ENCODE measurements around the gene UBE2G1.

Gene UBE2G1

DNA sequence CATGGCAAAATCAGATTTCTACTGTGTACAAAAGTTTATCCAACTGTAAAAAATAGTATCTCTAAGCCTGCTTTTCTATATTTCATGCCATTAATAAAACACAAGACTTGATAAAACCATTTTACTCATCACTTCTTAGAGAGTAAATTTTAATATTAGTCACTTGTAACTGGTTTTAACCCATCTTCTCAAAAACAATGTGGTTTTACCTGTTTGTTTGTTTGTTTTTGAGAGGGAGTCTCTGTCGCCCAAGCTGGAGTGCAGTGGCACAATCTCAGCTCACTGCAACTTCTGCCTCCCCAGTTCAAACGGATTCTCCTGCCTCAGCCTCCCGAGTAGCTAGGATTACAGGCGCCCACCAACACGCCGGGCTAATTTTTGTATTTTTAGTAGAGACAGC is 32.1 kb downstream of the UBE2G1 start:
- DNase-seq (ENCODE audit: low read depth), result no peak

- no peak for DNase-seq (ENCODE audit: low read depth)
These were observed 33.4 kb downstream of the UBE2G1 start for GRCh38 chr17:4333041-4333440.

DNA sequence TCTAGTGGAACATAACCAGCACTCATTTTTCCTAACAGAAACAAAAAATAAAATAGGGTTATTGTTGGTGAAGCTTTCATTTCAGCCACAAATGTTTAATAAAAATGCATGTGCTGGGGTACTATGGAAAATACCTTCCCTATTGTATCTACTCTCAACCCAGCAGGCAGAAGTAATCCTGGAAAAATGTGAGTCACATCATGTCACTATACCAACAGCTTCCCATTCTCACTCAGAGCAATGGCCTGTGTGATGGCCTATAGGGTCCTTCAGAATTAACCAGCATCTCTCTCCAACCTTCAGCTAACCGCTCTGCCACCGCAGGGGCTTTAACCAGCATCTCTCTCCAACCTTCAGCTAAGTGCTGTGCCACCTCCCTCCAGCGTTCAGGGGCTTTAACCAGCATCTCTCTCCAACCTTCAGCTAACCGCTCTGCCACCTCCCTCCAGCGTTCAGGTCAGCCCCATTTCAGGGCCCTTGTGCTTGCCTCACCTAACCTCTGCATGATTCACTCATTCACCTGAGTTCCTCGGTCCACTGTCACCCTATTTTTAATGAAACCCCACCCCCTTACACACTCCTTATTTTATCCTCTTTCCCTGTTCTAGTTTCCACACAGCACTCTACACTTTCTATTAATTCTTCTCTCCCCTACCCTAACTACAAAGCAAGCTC is 34.0 kb downstream of the UBE2G1 start:
- DNase-seq (ENCODE audit: low read depth), result no peak

DNA sequence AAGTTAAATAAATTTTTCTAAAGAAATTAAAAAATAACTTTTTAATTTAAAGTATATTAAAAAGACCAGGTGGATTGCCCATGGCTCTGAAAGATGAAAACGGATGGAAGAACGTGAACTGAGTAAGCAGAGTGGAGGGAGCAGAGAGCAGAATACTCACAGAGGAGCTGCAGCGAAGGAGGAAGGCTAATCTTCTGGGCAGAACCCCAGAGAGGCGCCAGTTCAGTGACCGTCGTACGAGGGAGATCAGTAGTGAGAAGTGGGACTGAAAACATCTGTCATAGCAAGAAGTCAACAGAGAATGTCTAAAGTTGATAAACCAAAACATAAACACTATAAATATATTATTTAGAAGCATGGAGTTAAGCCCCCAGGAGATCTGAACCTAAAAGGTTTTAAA is 34.9 kb downstream of the UBE2G1 start:
- DNase-seq (ENCODE audit: low read depth), result no peak

DNA sequence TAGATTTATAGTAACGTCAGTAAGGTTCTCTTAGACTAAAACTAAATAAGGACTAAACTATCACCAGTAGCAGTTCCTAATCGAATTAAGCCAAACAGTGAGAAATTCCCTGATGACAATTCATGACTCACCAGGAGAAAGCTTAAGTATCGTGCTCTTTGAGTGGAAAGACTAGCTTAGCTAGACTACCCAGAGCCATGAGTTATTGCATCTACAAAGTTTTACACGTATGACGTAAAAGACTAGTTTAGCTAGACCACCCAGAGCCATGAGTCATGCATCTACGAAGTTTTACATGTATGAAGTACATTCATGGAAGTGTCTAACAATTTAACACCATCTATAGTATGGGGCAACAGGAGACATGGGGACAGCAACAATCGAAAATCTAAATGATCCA is 36.6 kb downstream of the UBE2G1 start:
- no peak for DNase-seq (ENCODE audit: low read depth)

GRCh38 chr17:4327606-4328005 is 38.9 kb downstream of the UBE2G1 start:
- DNase-seq (ENCODE audit: low read depth), result no peak

DNA sequence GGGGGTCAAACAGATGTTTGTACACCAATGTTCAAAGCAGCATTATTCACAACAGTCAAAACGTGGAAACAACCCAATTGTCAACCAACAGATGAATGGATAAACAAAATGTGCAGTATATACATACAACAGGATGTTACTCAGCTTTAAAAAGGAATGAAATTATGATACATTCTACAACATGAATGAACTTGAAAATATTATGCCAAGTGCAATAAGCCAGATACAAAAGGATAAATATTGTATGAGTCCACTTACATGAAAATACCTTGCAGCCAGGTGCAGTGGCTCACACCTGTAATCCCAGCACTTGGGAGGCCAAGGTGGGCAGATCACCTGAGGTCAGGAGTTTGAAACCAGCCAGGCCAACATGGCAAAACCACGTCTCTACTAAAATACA is 39.9 kb downstream of the UBE2G1 start:
- DNase-seq (ENCODE audit: low read depth), result no peak

GRCh38 chr17:4326112-4326511 is 40.4 kb downstream of the UBE2G1 start:
- no peak for DNase-seq (ENCODE audit: low read depth)

DNA sequence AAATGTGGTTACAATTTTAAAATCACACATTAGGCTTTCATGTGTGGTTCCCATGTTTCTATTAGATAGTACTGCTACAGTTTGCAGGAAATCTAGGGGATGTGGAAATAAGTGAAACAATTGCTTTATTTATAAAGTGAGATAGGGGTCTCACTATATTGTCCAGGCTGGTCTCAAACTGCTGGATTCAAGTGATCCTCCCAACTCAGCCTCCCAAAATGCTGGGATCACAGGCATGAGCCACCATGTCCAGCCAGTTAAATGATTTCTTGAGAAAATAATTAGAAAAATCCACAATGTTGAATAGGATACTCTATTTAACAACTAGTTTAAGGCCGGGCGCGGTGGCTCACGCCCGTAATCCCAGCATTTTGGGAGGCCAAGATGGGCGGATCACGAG is 42.0 kb downstream of the UBE2G1 start:
- no peak for DNase-seq (ENCODE audit: low read depth)

DNA sequence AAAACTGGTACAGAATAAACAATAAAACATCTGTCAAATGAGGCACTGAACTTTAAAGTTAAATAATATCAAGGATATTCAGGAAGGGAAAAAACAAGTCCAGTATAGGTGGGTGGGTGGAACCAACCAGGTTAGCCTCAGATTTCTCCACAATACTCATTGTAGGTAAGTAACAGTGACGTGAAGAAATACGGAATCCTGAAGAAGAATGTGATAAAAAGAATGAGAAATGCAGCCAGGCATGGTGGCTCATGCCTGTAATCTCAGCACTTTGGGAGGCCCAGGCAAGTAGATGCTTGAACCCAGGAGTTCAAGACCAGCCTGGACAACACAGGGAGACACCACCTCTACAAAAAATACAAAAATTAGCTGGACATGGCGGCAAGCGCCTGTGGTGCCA is 47.3 kb downstream of the UBE2G1 start:
- no peak for DNase-seq (ENCODE audit: low read depth)

DNA sequence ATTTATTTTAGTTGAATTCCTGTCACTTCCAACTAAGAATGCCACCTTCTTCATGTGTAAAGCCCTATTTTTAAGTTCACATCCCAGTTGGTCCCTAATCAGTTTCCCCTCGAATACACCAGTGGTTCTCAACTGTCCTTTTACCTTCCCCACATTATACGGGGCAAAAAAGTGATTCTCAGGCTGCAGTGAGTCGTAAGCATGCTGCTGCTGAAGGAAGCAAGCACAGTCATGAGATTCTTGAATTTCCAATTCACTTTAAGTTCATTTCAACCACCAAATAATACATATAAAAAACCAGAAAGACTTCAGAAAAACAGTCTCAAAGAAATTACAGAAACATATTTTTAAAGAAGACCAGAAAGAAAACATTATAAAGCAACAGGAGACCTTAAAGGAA is 47.9 kb downstream of the UBE2G1 start:
- no peak for DNase-seq (ENCODE audit: low read depth)

DNA sequence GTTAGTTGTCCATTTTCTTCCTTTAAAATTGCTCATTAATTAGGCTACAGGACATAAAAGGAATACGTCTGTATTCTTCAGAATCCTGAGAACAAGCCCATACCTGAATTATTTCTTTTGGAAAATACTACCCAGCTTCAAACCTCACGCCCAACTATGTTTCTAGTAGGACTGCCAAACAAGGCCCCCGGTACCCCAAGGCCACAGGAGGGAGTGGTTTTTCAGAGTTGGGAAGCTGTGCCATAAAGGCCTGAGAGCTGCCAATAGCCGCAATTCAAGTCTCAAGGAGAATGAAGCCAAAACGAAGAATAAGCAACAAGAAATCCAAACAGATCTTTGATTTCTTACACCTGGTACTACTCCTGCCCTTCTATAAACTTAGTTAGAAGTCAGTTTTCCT is 48.3 kb downstream of the UBE2G1 start:
- no peak for DNase-seq (ENCODE audit: low read depth)

- DNase-seq (ENCODE audit: low read depth), result no peak
These were observed 48.9 kb downstream of the UBE2G1 start for GRCh38 chr17:4317610-4318009.

DNA sequence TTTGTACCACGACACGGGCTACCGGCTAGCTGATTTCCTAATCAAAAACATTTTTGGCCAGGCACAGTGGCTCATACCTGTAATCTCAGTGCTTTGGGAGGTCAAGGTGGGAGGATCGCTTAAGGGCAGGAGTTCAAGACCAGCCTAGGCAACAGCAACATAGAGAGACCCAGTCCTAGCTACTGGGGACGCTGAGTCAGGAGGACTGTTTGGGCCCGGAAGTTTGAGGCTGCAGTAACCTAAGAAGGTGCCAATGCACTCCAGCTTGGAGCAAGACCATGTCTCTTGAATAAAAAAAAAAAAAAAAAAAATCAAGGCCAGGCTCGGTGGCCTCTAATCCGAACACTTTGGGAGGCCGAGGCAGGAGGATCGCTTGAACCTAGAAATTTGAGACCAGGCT is 49.8 kb downstream of the UBE2G1 start:
- no peak for DNase-seq (ENCODE audit: low read depth)

DNA sequence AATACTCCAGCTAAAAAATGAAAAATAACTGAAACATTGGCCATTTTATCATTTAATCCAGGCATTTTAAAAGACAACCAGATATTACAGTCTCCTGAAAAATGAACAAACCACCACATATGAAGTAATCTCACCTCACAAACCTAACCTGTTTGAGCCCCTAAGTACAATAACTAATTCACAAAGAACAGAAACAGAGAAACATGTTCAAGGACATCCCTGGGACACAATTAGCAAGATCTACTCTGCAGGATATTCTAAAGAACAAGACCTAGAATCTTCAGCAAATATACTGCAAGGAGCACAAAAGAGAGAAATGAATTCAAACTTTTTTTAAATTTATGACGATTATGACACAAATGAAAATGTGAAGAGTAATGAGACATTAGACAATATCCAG is 51.9 kb downstream of the UBE2G1 start:
- DNase-seq (ENCODE audit: low read depth), result no peak

- DNase-seq (ENCODE audit: low read depth), result no peak
These were observed 52.3 kb downstream of the UBE2G1 start for GRCh38 chr17:4314179-4314578.

DNA sequence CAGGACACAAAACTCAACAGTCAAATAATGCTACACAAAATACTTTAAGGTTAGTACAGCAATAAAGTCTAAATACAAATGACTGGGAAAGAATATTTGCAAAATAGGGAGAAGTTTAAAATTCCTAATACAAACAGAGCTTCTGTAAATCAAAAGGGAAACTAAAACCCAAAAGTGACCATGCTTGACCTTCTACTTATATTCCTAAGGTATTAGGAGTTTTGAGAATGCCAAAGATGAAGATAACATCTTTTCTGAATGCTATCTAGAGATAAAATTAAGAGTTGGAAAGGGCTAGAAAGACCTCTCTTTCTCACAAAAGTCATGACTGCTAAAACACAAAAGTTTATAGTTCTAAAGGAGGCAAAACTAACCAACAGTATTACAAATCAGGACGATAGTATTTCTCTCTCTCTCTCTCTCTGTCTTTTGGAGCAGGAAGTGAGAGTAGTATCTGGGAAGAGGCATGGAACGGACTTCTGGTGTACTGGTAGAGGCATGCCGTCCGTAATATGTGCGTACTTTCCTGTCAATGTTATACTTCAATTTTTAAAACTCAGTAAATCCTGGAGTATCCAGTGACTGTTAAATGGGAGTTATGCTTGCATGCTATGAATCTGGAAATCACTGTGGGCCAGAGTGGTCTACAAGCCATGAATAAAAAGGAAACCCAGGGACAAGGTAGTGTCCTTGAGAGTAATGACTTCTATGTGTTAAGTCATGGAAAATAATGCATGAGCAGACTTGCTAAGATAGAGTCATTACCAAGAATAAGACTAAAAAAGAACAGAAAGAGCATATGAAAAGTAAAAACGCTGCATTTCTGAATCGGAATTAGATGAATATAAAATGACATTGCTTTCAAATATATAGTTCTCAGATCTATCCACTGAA is 53.0 kb downstream of the UBE2G1 start:
- DNase-seq (ENCODE audit: low read depth), result no peak

DNA sequence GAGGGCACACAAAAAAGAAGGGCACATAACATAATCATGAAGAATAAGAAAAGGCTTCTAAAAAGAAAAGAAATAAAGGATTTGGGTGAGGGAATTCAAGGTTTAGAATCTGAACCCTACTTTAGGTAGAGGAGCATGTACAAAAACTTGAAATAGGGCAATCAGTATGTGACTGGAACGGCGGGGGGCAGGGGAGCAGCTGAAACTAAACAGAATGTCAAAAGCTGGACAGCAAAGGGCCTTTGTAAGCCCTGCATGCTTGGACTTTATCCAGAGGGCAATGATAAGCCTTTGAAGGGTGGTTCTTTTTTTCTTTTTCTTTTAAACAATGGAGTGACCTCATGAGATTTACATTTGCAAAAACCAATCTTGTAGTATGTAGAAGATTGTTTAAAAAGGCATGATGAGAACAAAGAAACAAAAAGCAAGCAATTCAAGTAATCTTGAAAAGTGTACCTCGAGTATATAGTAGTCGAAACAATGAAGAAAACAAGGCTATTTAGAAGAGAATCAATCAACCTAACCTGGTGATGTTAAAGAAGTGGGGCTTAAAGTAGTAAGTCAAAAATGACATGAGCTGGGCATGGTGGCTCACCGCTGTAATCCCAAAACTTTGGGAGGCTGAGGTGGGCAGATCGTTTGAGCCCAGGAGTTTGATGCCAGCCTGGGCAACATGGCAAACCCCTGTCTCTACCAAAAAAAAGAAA is 56.0 kb downstream of the UBE2G1 start:
- no peak for DNase-seq (ENCODE audit: low read depth)

DNA sequence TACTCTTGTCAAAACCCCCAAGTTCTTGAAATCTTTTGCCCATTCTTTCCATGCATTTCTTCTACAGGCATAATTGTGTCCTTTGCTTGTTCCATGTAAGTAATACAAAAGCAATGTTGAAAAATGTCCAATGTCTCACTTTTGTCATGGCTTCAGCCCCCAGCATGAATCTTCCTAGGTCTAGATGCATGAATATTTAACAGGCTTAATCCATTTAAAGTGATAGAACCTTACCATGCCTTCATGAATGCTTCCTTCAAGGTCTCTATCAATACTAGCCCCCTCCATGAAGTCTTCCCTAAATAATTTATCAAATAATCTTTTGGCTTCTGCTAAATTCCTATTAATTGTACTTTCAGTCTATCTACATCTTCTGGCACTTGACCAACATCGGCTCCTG is 56.6 kb downstream of the UBE2G1 start:
- DNase-seq (ENCODE audit: low read depth), result no peak

GRCh38 chr17:4307179-4307930 is 59.1 kb downstream of the UBE2G1 start:
- DNase-seq (ENCODE audit: low read depth), result no peak

DNA sequence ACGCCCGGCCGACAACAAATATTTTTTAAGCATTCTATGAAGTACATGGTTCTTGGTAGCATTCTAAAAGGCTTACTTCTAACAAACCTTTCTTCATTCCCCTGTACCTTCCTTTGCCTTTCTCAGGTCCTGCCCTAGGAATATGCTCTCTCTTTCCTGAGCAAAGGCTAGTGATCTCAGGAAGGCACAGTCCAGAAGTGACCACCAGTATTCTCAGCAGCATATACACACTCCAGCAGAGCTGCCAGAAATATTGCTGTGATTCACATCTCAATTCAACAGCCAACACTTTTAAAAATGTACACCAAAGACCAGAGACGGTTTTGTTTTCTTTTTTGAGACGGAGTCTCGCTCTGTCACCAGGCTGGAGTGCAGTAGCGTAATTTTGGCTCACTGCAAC is 61.3 kb downstream of the UBE2G1 start:
- DNase-seq (ENCODE audit: low read depth), result no peak

DNA sequence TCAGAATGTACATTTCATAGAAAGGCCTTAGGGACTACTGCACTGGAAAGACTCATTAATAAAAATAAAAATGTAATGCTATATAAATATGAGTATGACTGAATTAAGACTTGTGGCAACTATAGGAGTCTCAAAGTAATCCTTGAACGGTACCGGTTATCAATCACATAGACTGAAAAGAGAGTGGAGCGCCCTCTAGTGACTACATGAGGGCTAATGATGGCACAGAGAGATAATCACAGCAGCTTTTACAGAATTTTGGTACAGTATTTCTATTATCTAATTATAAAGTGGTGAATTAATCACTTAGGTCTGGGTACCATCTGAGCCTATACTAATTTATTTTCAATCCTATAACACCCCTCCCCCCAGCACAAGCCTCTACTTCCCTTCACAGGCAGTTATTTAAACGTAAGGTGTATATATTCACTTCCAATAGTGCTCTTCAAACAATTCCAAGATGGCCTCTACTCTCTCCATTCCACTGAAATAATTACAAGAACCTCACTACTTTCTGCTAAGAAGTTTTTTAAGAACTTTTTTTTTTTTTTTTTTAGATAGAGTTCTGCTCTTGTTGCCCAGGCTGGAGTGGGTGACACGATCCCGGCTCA is 62.0 kb downstream of the UBE2G1 start:
- DNase-seq (ENCODE audit: low read depth), result peak; percentile 35

Data from T follicular helper cell (primary cell).